HG03159 (cell line): Measurements from ENCODE around the gene BHLHA9.
"Not testable (repeated sequence)": the region's sequence is repeated elsewhere in the genome, so short reads cannot be mapped to it uniquely, and the experiment has no call there.

Experiments used
- ATAC-seq: cut with Tn5 transposase; IDR thresholded peaks from one replicate; pipeline ENCODE4 v1.9.1; 2021; ENCODE audit warnings: mild to moderate bottlenecking, moderate library complexity; ENCODE audit not compliant: unreplicated experiment

BHLHA9 gene

GRCh38 chr17:1270210-1271029, at the start of gene BHLHA9:
BHLHA9 (plus strand) TSS chr17:1270444; CDS start chr17:1270564, 120 bp downstream.
- no peak for ATAC-seq

- no peak for ATAC-seq
These were observed 49.0 kb upstream of the BHLHA9 start for GRCh38 chr17:1221209-1221608.

DNA sequence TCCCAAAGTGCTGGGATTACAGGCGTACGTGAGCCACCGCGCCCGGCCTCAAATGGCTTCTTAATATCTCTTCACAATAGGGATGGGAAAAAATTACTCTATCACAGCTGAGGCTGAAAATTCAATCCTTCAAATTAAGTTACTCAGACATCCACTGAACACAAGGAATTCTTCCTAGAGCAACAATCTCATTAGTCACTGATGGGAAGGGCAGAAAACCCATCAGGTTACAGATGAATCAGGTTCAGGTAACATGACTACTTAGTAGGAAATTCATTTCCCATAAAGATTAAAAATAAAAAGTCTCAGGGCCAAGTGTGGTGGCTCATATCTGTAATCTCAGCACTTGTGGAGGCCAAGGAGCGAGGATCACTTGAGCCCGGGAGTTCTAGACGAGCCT, 47.9 kb upstream of the BHLHA9 start:
- ATAC-seq = no peak

- no peak for ATAC-seq
These were observed 46.6 kb upstream of the BHLHA9 start for GRCh38 chr17:1223662-1224061.

DNA sequence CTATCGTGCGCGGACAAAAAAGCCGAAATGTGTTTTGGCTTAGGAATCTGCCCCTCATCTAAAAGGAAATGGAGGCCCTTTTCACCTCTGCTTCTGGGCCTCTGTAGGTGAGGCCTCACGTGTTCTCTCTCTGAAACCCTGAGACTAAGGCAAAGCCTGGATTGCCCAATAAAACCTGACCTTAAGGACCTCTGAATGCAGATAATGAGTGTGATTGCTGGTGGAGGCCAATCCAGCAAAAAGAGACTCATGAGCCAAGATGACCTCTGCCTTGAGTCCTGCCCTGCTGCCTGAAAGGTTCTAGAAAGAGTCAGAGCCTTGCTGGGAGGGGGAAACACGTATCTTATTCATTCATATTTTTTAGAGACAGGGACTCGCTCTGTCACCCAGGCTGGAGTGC, 45.9 kb upstream of the BHLHA9 start:
- no peak for ATAC-seq

- no peak for ATAC-seq
These were observed 43.9 kb upstream of the BHLHA9 start for GRCh38 chr17:1226308-1226707.

GRCh38 chr17:1227365-1227764, 42.9 kb upstream of the BHLHA9 start:
- no peak for ATAC-seq

- no peak for ATAC-seq
These were observed 42.1 kb upstream of the BHLHA9 start for GRCh38 chr17:1227917-1228780.

DNA sequence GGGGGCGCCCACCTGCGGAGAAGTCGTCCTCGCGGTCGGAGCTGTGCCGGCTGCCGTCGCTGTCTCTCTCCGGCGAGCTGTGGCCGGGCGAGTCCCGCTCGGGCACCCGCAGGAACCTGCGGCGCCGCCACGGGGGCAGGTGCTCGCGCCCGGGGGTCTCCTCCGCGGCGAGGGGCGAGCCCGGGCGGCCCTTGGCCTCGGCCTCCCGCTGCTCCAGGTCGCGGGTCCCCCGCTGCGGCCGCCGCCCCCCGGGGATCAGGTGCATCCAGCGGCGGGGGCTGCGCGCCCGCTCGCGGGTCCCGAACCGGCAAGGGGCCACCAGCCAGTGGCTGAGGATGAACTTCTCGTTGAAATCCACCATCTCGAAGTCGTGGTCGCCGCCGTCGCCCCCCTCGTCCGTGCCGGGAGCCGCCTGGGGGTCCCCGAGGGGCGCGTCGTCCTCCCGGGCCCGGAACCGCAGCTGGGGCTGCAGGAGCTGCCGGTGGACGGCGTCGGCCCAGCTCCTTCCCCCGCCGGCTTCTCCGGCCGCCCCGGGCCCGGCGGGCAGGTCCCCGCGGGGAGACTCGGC, 41.4 kb upstream of the BHLHA9 start:
- no peak for ATAC-seq

GRCh38 chr17:1229349-1229899, 40.8 kb upstream of the BHLHA9 start:
- peak; percentile 48 for ATAC-seq

- ATAC-seq = no peak
These were observed 40.2 kb upstream of the BHLHA9 start for GRCh38 chr17:1229900-1230501.

- ATAC-seq = no peak
These were observed 38.8 kb upstream of the BHLHA9 start for GRCh38 chr17:1231456-1231855.

- ATAC-seq = no peak
These were observed 37.9 kb upstream of the BHLHA9 start for GRCh38 chr17:1232331-1232730.

DNA sequence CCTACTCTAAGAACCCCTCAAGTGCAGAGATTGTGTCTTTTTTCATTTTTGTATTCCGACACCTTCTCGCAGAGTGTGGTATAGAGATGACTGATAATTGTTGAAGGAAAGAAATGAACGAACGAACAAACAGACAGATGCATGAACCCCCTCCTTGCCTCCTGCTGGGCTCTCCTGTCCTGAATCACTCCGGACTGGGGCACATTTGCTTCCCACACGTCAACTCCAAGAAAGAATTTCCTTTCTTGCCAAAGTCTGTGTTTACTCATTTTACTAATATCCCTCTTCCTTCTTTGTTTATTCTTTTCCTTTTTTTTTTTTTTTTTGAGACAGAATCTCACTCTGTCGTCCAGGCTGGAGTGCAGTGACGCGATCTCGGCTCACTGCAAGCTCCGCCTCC, 37.5 kb upstream of the BHLHA9 start:
- ATAC-seq = no peak

- no peak for ATAC-seq
These were observed 35.8 kb upstream of the BHLHA9 start for GRCh38 chr17:1234455-1234854.

GRCh38 chr17:1237471-1237870, 32.8 kb upstream of the BHLHA9 start:
- no peak for ATAC-seq

DNA sequence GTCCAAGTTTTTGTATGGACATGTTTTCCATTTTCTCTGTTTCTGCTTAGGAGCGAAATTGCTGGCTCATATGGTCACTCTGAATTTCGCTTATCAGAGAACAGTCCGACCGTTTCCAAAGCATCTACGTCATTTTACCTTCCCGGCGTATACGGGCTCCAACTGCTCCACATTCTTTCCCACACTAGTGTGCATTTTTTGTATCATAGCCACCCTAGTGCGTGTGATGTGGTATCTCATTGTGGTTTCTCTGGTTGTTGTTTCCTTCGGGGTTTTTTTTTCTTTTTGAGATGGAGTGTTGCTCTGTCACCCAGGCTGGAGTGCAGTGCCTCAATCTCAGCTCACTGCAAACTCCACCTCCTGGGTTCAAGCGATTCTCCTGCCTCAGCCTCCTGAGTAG, 31.0 kb upstream of the BHLHA9 start:
- ATAC-seq = no peak

DNA sequence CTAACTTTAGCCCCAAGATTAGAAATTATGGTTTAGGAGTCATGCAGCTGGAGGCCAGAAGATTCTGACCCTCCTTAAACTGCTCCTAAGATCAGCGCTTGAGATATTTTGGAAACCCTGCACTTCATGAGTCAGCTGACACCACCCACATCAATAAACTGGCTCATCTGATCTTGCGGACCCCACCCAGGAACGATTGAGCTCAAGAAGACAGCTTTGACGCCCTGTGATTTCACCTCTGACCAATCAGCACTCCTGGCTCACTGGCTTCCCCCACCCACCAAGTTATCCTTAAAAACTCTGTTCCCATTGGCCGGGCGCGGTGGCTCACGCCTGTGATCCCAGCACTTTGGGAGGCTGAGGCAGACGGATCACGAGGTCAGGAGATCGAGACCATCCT, 29.8 kb upstream of the BHLHA9 start:
- not testable (repeated sequence) for ATAC-seq

DNA sequence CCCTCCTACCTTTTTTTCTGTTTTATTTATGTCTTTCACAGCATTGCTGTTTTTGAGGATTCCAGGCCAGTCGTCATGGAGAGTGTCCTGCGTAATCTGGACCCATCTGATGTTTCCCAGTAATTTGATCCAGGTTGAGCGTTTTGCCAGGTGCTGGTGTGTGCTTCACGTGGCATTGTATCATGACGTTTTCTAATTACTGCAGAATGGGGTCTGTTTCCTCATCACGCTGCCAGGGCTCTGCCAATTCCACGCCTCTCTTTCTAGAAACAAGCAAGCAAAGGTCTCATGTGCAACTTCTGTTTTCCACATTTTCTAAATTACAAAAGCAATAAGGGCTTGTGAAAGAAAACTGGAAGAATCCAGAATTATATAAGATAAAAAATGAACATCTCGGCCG, 28.3 kb upstream of the BHLHA9 start:
- ATAC-seq = no peak

- ATAC-seq = no peak
These were observed 25.6 kb upstream of the BHLHA9 start for GRCh38 chr17:1244606-1245012.
